Measurements from ENCODE around the gene ERN1.

The ERN1 gene

GRCh38 chr17:64074704-64075426 is 55.1 kb downstream of the ERN1 start:
- no peak overlapping the region for H3K4me3 ChIP-seq (ENCODE audit: low read length in 2 of 2)
- H3K9me3 ChIP-seq (ENCODE audit: control insufficient read depth in 2 of 2, low read length in 2 of 2), result no peaks in the 10 kb centered on the region
- peak overlapping the region; percentile 48 to 52 for H3K27ac ChIP-seq (ENCODE audit: low read depth in 2 of 2, low read length in 2 of 2)
- H3K27me3 ChIP-seq (ENCODE audit: control insufficient read depth in 2 of 2, insufficient read depth in 2 of 2, low read length in 2 of 2), result no peaks in the 10 kb centered on the region
- peaks cover 4 to 5% of the 10 kb centered on the region in 2 donors for H3K4me1 ChIP-seq (ENCODE audit: control insufficient read depth in 2 of 2, insufficient read depth in 2 of 2, low read length in 2 of 2)
- H3K9ac ChIP-seq (ENCODE audit: low read depth in 1 of 2, low read length in 2 of 2), result no peak overlapping the region
- peaks cover 23 to 34% of the 10 kb centered on the region in 2 donors for H3K36me3 ChIP-seq (ENCODE audit: control insufficient read depth in 2 of 2, insufficient read depth in 2 of 2, low read length in 2 of 2)

- Histone ChIP-seq H3K9me3 (ENCODE audit: control insufficient read depth in 2 of 2, low read length in 2 of 2) (peaks cover 0 to 7% of the 10 kb centered on the region in 2 donors), H3K27ac (ENCODE audit: low read depth in 2 of 2, low read length in 2 of 2) (peak overlapping the region; percentile 48 to 52), H3K27me3 (ENCODE audit: control insufficient read depth in 2 of 2, insufficient read depth in 2 of 2, low read length in 2 of 2) (no peaks in the 10 kb centered on the region), H3K4me1 (ENCODE audit: control insufficient read depth in 2 of 2, insufficient read depth in 2 of 2, low read length in 2 of 2) (peaks cover 4 to 5% of the 10 kb centered on the region in 2 donors), H3K36me3 (ENCODE audit: control insufficient read depth in 2 of 2, insufficient read depth in 2 of 2, low read length in 2 of 2) (peaks cover 28 to 35% of the 10 kb centered on the region in 2 donors), H3K9ac (ENCODE audit: low read depth in 1 of 2, low read length in 2 of 2) (no peak overlapping the region), H3K4me3 (ENCODE audit: low read length in 2 of 2) (no peak overlapping the region)
These were observed 55.9 kb downstream of the ERN1 start for GRCh38 chr17:64073771-64074703.

- Histone ChIP-seq H3K9me3 (ENCODE audit: control insufficient read depth in 2 of 2, low read length in 2 of 2) (peaks cover 0 to 7% of the 10 kb centered on the region in 2 donors), H3K27me3 (ENCODE audit: control insufficient read depth in 2 of 2, insufficient read depth in 2 of 2, low read length in 2 of 2) (no peaks in the 10 kb centered on the region), H3K36me3 (ENCODE audit: control insufficient read depth in 2 of 2, insufficient read depth in 2 of 2, low read length in 2 of 2) (peaks cover 37 to 50% of the 10 kb centered on the region in 2 donors), H3K9ac (ENCODE audit: low read depth in 1 of 2, low read length in 2 of 2) (no peak overlapping the region), H3K27ac (ENCODE audit: low read depth in 2 of 2, low read length in 2 of 2) (no peak overlapping the region), H3K4me1 (ENCODE audit: control insufficient read depth in 2 of 2, insufficient read depth in 2 of 2, low read length in 2 of 2) (peaks cover 4 to 5% of the 10 kb centered on the region in 2 donors), H3K4me3 (ENCODE audit: low read length in 2 of 2) (no peak overlapping the region)
These were observed 58.8 kb downstream of the ERN1 start for GRCh38 chr17:64071111-64071510.

- Histone ChIP-seq H3K9ac (ENCODE audit: low read depth in 1 of 2, low read length in 2 of 2) (no peak overlapping the region), H3K4me1 (ENCODE audit: control insufficient read depth in 2 of 2, insufficient read depth in 2 of 2, low read length in 2 of 2) (peaks cover 4 to 5% of the 10 kb centered on the region in 2 donors), H3K27me3 (ENCODE audit: control insufficient read depth in 2 of 2, insufficient read depth in 2 of 2, low read length in 2 of 2) (no peaks in the 10 kb centered on the region), H3K4me3 (ENCODE audit: low read length in 2 of 2) (no peak overlapping the region), H3K36me3 (ENCODE audit: control insufficient read depth in 2 of 2, insufficient read depth in 2 of 2, low read length in 2 of 2) (peaks cover 37 to 52% of the 10 kb centered on the region in 2 donors), H3K9me3 (ENCODE audit: control insufficient read depth in 2 of 2, low read length in 2 of 2) (peaks cover 0 to 7% of the 10 kb centered on the region in 2 donors), H3K27ac (ENCODE audit: low read depth in 2 of 2, low read length in 2 of 2) (no peak overlapping the region)
These were observed 59.7 kb downstream of the ERN1 start for GRCh38 chr17:64070213-64070612.

GRCh38 chr17:64069143-64069542 is 60.8 kb downstream of the ERN1 start:
- Histone ChIP-seq H3K36me3 (ENCODE audit: control insufficient read depth in 2 of 2, insufficient read depth in 2 of 2, low read length in 2 of 2) (peaks cover 37 to 55% of the 10 kb centered on the region in 2 donors), H3K9me3 (ENCODE audit: control insufficient read depth in 2 of 2, low read length in 2 of 2) (peaks cover 0 to 7% of the 10 kb centered on the region in 2 donors), H3K4me1 (ENCODE audit: control insufficient read depth in 2 of 2, insufficient read depth in 2 of 2, low read length in 2 of 2) (peaks cover under 1 to 7% of the 10 kb centered on the region in 2 donors), H3K27ac (ENCODE audit: low read depth in 2 of 2, low read length in 2 of 2) (no peak overlapping the region), H3K4me3 (ENCODE audit: low read length in 2 of 2) (no peak overlapping the region), H3K27me3 (ENCODE audit: control insufficient read depth in 2 of 2, insufficient read depth in 2 of 2, low read length in 2 of 2) (no peaks in the 10 kb centered on the region), H3K9ac (ENCODE audit: low read depth in 1 of 2, low read length in 2 of 2) (no peak overlapping the region)

GRCh38 chr17:64067657-64068056 is 62.3 kb downstream of the ERN1 start:
- H3K4me1 ChIP-seq (ENCODE audit: control insufficient read depth in 2 of 2, insufficient read depth in 2 of 2, low read length in 2 of 2), result peaks cover 5 to 11% of the 10 kb centered on the region in 2 donors
- H3K9ac ChIP-seq (ENCODE audit: low read depth in 1 of 2, low read length in 2 of 2), result no peak overlapping the region
- H3K27me3 ChIP-seq (ENCODE audit: control insufficient read depth in 2 of 2, insufficient read depth in 2 of 2, low read length in 2 of 2), result no peaks in the 10 kb centered on the region
- no peak overlapping the region for H3K4me3 ChIP-seq (ENCODE audit: low read length in 2 of 2)
- H3K9me3 ChIP-seq (ENCODE audit: control insufficient read depth in 2 of 2, low read length in 2 of 2), result peaks cover 0 to 7% of the 10 kb centered on the region in 2 donors
- H3K27ac ChIP-seq (ENCODE audit: low read depth in 2 of 2, low read length in 2 of 2), result no peak overlapping the region
- H3K36me3 ChIP-seq (ENCODE audit: control insufficient read depth in 2 of 2, insufficient read depth in 2 of 2, low read length in 2 of 2), result peaks cover 37 to 55% of the 10 kb centered on the region in 2 donors

GRCh38 chr17:64066716-64067115 is 63.2 kb downstream of the ERN1 start:
- Histone ChIP-seq H3K27me3 (ENCODE audit: control insufficient read depth in 2 of 2, insufficient read depth in 2 of 2, low read length in 2 of 2) (no peaks in the 10 kb centered on the region), H3K4me3 (ENCODE audit: low read length in 2 of 2) (no peak overlapping the region), H3K36me3 (ENCODE audit: control insufficient read depth in 2 of 2, insufficient read depth in 2 of 2, low read length in 2 of 2) (peaks cover 34 to 50% of the 10 kb centered on the region in 2 donors), H3K9me3 (ENCODE audit: control insufficient read depth in 2 of 2, low read length in 2 of 2) (peaks cover 0 to 7% of the 10 kb centered on the region in 2 donors), H3K4me1 (ENCODE audit: control insufficient read depth in 2 of 2, insufficient read depth in 2 of 2, low read length in 2 of 2) (peaks cover 5 to 11% of the 10 kb centered on the region in 2 donors), H3K27ac (ENCODE audit: low read depth in 2 of 2, low read length in 2 of 2) (peak overlapping the region in 1 of 2 donors; percentile 38), H3K9ac (ENCODE audit: low read depth in 1 of 2, low read length in 2 of 2) (no peak overlapping the region)

GRCh38 chr17:64065161-64065560 is 64.8 kb downstream of the ERN1 start:
- H3K9ac ChIP-seq (ENCODE audit: low read depth in 1 of 2, low read length in 2 of 2), result no peak overlapping the region
- peaks cover 5 to 11% of the 10 kb centered on the region in 2 donors for H3K4me1 ChIP-seq (ENCODE audit: control insufficient read depth in 2 of 2, insufficient read depth in 2 of 2, low read length in 2 of 2)
- H3K27me3 ChIP-seq (ENCODE audit: control insufficient read depth in 2 of 2, insufficient read depth in 2 of 2, low read length in 2 of 2), result no peaks in the 10 kb centered on the region
- H3K36me3 ChIP-seq (ENCODE audit: control insufficient read depth in 2 of 2, insufficient read depth in 2 of 2, low read length in 2 of 2), result peaks cover 28 to 42% of the 10 kb centered on the region in 2 donors
- no peak overlapping the region for H3K27ac ChIP-seq (ENCODE audit: low read depth in 2 of 2, low read length in 2 of 2)
- peaks cover 0 to 7% of the 10 kb centered on the region in 2 donors for H3K9me3 ChIP-seq (ENCODE audit: control insufficient read depth in 2 of 2, low read length in 2 of 2)
- no peak overlapping the region for H3K4me3 ChIP-seq (ENCODE audit: low read length in 2 of 2)

GRCh38 chr17:64064331-64064730 is 65.6 kb downstream of the ERN1 start:
- peaks cover 5 to 14% of the 10 kb centered on the region in 2 donors for H3K4me1 ChIP-seq (ENCODE audit: control insufficient read depth in 2 of 2, insufficient read depth in 2 of 2, low read length in 2 of 2)
- peak overlapping the region; percentile 74 to 76 for H3K27ac ChIP-seq (ENCODE audit: low read depth in 2 of 2, low read length in 2 of 2)

More at GRCh38 chr17:64064331-64064730, 65.6 kb downstream of the ERN1 start:
- no peaks in the 10 kb centered on the region for H3K27me3 ChIP-seq (ENCODE audit: control insufficient read depth in 2 of 2, insufficient read depth in 2 of 2, low read length in 2 of 2)
- peak overlapping the region; percentile 26 to 50 for H3K9ac ChIP-seq (ENCODE audit: low read depth in 1 of 2, low read length in 2 of 2)
- H3K36me3 ChIP-seq (ENCODE audit: control insufficient read depth in 2 of 2, insufficient read depth in 2 of 2, low read length in 2 of 2), result peaks cover 23 to 37% of the 10 kb centered on the region in 2 donors
- H3K4me3 ChIP-seq (ENCODE audit: low read length in 2 of 2), result peak overlapping the region; percentile 30 to 32
- H3K9me3 ChIP-seq (ENCODE audit: control insufficient read depth in 2 of 2, low read length in 2 of 2), result peaks cover 0 to 3% of the 10 kb centered on the region in 2 donors
